Stimulated activated naive CD8-positive, alpha-beta T cell treated with anti-CD3 and anti-CD28 coated beads, Interleukin-15, amount 100 ng/mL, for 72 hours (primary cell): ENCODE results near the gene ERBIN.
"Not testable (repeated sequence)": the region's sequence is repeated elsewhere in the genome, so short reads cannot be mapped to it uniquely, and the experiment has no call there.

Source experiments
- ATAC-seq: fragments of 150-1000 bp; cut with Tn5 transposase; 2 replicates; pipeline ENCODE4 v1.10.0; 2021; ENCODE audit warnings: mild to moderate bottlenecking, moderate library complexity
- DNase-seq, 2 donors: peaks; one replicate each; pipeline ENCODE4 v3.0.0; 2021 to 2022
- H3K27ac Mint-ChIP-seq, 2 donors: one replicate each; pipeline ENCODE4 v1.8.0; 2022; ENCODE audit warnings: mild to moderate bottlenecking in 2 of 2, mixed read lengths in 2 of 2, moderate library complexity in 2 of 2
- H3K27me3 Mint-ChIP-seq: one replicate; pipeline ENCODE4 v1.8.0; 2022; ENCODE audit warnings: mixed read lengths
- H3K4me1 Mint-ChIP-seq: one replicate; pipeline ENCODE4 v1.8.0; 2022; ENCODE audit warnings: mild to moderate bottlenecking, mixed read lengths
- H3K4me3 Mint-ChIP-seq, 2 donors: one replicate each; pipeline ENCODE4 v1.8.0; 2022; ENCODE audit warnings: mild to moderate bottlenecking in 2 of 2, mixed read lengths in 2 of 2, moderate library complexity in 1 of 2
- H3K9me3 Mint-ChIP-seq, 2 donors: one replicate each; pipeline ENCODE4 v1.8.0; 2022; ENCODE audit warnings: mixed read lengths in 2 of 2

ERBIN gene

DNA sequence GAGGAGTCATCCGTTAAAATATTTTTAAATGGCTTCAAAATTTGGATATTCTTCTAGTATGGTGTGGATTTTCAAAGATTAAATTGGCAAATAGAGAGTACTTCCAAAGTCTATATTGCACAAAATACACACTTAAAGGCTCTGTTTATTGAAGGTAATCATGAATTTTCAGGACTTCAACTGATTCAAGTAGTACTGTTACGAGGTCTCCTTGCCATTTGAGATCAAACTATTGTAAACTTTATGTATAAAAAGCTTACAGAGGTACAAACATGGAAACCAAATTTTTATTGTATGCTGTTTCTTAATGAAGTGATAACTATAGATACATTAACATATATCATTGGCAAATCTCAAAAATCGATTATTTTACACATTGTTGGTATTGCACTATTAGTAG is 2.5 kb downstream of the ERBIN start:
- H3K9me3 Mint-ChIP-seq: no peaks in the 10 kb centered on the region
- no peak for DNase-seq
- no peak for ATAC-seq
- H3K4me1 Mint-ChIP-seq: peaks cover 54% of the 10 kb centered on the region
- peak overlapping the region; percentile 91 to 95 for H3K4me3 Mint-ChIP-seq
- H3K27me3 Mint-ChIP-seq: no peaks in the 10 kb centered on the region
- H3K27ac Mint-ChIP-seq: no peak overlapping the region

DNA sequence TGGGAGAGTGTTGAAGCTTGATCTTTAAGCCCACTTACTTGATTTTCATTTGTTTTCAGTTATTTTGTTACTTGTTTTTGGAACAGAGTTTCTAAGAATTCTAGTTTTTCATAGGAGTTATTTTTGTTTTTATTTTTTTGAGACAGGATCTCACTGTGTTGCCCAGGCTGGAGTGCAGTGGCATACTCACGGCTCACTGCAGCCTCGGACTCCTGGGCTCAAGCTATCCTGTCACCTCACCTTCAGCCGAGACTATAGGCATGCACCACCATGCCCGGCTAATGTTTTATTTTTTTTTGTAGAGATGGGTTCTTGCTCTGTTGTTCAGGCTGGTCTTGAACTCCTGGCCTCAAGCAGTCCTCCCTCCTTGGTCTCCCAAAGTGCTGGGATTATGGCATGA is 6.3 kb downstream of the ERBIN start:
- peaks cover 69% of the 10 kb centered on the region for H3K4me1 Mint-ChIP-seq
- no peak for ATAC-seq
- no peaks in the 10 kb centered on the region for H3K9me3 Mint-ChIP-seq
- H3K27me3 Mint-ChIP-seq: no peaks in the 10 kb centered on the region
- no peak overlapping the region for H3K4me3 Mint-ChIP-seq
- DNase-seq: no peak
- H3K27ac Mint-ChIP-seq: no peak overlapping the region

DNA sequence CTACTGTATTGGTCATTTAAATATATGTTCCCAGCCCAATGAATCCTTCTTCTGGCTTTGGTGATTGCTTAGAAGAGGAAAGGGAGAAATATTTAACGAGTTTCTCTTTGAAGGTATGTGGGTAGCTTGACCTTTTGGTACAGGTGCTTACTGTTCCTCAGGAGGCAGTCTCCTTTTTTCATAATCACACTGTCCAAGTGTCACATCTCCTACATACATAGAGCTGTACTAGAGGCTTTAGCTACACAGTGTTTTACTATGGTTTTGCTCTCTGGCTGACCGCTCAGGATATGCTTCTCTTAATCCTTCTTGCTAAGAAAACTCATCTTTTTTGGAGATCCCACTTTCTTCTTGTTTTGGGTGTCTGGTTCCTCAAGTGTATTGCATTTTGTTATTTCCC is 6.9 kb downstream of the ERBIN start:
- H3K27ac Mint-ChIP-seq: peak overlapping the region in 1 of 2 donors; percentile 24
- no peaks in the 10 kb centered on the region for H3K27me3 Mint-ChIP-seq
- H3K4me3 Mint-ChIP-seq: peak overlapping the region in 1 of 2 donors; percentile 9

DNA sequence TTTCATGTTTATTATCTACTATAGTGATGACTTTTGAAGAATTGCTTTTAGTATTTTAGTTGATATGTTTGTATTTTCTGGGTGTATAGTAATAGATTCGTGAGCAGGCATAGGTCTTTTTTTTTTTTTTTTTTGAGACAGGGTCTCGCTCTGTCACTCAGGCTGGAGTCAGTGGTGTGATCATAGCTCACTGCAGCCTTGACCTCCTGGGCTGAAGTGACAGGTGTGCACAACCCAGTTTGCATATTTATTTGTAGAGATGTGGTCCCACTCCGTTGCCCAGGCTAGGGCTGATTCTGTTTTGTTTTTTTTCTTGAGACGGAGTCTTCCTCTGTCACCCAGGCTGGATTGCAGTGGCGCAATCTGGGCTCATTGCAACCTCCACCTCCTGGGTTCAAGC is 11.9 kb downstream of the ERBIN start:
- Mint-ChIP-seq H3K27me3 (no peaks in the 10 kb centered on the region), H3K27ac (no peak overlapping the region), H3K9me3 (no peaks in the 10 kb centered on the region), H3K4me1 (peaks cover 39% of the 10 kb centered on the region), H3K4me3 (no peak overlapping the region)
- DNase-seq: no peak
- no peak for ATAC-seq

More for the DNA sequence above, 6.9 kb downstream of the ERBIN start:
- Mint-ChIP-seq H3K9me3 (no peaks in the 10 kb centered on the region), H3K4me1 (peaks cover 69% of the 10 kb centered on the region)
- ATAC-seq (no peak), DNase-seq (no peak)

DNA sequence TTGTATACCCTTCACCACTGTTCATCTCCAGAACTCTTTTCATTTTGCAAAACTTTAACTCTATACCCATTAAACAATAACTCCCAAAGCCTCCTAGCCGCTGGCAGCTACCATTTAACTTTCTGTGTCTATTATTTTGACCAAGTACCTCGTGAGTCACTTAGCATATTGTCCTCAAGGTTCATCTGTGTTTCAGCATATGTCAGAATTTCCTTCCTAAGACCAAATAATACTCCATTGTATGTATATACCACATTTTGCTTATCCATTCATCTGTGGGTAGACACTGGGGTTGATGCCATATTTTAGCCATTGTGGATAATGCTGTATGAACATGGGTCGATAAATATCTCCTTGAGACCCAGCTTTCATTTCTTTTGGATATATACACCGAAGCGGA is 17.4 kb downstream of the ERBIN start:
- no peak overlapping the region for H3K4me3 Mint-ChIP-seq
- no peaks in the 10 kb centered on the region for H3K9me3 Mint-ChIP-seq
- H3K4me1 Mint-ChIP-seq: peaks cover 31% of the 10 kb centered on the region
- DNase-seq (no peak), ATAC-seq (no peak)
- H3K27ac Mint-ChIP-seq: no peak overlapping the region
- no peaks in the 10 kb centered on the region for H3K27me3 Mint-ChIP-seq

DNA sequence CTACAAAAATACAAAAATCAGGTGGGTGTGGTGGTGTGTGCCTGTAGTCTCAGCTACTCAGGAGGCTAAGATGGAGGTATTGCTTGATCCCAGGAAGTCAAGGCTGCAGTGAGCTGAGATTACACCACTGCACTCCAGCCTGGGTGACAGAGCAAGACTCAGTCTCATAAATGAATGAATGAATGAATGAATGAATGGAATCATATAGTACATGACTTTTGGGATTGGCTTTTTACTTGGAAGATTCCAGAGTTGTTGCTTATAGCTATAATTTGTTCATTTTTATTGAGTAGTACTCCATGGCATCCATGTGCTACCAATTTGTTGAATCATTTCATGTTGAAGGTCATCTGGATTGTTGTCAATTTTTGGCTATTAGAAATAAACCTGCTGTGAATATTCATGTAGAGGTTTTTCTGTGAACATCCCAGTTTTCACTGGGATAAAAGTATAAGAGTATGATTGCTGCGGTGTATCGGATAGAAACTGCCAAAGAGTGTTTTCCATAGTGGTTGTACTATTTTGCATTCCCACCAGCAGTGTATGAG is 19.9 kb downstream of the ERBIN start:
- DNase-seq (no peak), ATAC-seq (no peak)
- Mint-ChIP-seq H3K4me3 (no peak overlapping the region), H3K27ac (no peak overlapping the region), H3K9me3 (no peaks in the 10 kb centered on the region), H3K4me1 (peaks cover 44% of the 10 kb centered on the region), H3K27me3 (no peaks in the 10 kb centered on the region)

DNA sequence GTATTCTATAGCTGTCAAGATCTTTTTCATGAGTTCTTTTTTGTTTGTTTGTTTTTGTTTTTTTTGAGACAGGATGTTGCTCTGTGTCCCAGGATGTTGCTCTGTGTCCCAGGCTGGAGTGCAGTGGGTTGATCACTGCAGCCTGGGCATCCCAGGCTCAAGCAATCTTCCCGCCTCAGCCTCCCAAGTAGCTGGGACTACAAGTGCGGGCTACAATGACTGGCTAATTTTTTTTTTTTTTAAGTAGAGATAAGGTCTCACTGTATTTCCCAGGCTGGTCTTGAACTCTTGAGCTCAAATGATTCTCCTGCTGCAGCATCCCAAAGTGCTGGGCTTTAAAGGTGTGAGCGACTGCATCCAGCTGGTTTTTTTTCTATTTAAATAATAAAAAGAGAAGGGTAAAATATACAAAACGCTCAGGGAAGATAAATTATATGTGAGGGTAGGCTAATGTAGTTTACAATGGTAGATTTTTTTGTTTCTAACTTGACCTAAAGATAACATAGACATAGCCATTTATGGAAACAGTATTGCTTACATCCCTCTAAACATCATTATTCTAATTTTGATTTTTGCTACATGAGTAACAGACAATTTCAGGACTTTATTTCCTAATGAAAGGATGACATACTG is 21.9 kb downstream of the ERBIN start:
- Mint-ChIP-seq H3K27me3 (no peaks in the 10 kb centered on the region), H3K9me3 (no peaks in the 10 kb centered on the region), H3K4me1 (peaks cover 44% of the 10 kb centered on the region), H3K27ac (no peak overlapping the region), H3K4me3 (no peak overlapping the region)
- no peak for ATAC-seq
- no peak for DNase-seq

DNA sequence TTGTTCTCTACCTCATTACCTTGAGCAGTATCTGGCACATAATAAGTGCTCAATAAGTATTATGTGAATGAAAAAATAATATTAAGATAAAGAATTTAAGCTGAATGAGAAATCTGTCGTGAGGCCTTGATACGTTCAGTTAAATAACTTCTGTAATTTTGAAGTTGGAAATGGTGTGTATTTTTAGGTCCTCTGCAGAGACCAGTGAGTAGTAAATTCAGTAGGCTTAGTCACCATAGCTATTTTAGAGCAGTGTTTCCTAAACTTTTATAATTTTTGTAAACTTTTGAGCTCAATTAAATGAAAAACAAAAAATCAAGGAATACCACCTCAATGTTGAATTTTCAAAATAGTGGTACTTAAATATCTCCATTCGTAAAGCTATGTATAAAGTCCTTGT is 25.0 kb downstream of the ERBIN start:
- DNase-seq: no peak
- Mint-ChIP-seq H3K27ac (no peak overlapping the region), H3K4me3 (no peak overlapping the region), H3K9me3 (no peaks in the 10 kb centered on the region), H3K4me1 (peaks cover 48% of the 10 kb centered on the region), H3K27me3 (no peaks in the 10 kb centered on the region)
- ATAC-seq: no peak

DNA sequence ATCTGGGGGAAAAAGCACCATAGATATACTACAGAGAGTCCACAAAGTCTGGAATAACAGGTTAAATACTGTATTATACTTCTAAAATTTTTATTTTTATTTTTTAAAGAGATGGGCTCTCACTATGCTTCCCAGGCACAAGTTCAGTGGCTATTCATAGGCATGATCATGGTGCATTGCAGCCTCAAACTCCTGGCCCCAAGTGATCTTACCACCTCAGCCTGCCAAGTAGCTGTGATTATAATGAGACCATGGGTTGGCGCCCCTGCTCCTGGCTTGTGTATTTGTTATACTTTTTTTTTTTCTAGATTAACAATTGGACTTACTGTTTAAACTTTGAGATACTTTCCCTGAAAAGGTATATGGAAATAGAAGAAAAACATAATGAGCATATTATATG is 25.9 kb downstream of the ERBIN start:
- Mint-ChIP-seq H3K27ac (no peak overlapping the region), H3K27me3 (no peaks in the 10 kb centered on the region), H3K4me1 (peaks cover 44% of the 10 kb centered on the region), H3K4me3 (no peak overlapping the region), H3K9me3 (no peaks in the 10 kb centered on the region)
- no peak for ATAC-seq
- no peak for DNase-seq

DNA sequence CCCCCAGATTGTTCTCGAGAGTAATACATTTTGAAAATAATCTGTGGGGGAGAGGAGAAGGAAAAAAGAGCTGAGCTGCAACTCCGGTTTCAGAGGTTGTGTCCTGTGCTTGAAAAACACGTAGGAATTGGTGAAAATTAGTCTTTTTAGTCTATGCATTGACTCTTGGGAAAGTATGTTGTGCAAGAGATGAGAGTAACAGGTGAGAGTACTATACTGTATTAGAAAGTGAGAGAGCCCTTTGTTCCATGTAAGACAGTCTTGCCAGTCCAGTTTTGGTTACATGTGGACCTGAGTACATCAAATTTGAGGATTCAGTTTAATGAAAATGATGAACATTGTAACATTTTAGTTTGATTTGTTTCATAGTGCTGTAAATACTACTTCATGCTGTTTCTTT is 27.8 kb downstream of the ERBIN start:
- DNase-seq: no peak
- H3K9me3 Mint-ChIP-seq: no peaks in the 10 kb centered on the region
- peaks cover 49% of the 10 kb centered on the region for H3K4me1 Mint-ChIP-seq
- no peak overlapping the region for H3K27ac Mint-ChIP-seq
- ATAC-seq: no peak
- no peak overlapping the region for H3K4me3 Mint-ChIP-seq
- H3K27me3 Mint-ChIP-seq: no peaks in the 10 kb centered on the region

DNA sequence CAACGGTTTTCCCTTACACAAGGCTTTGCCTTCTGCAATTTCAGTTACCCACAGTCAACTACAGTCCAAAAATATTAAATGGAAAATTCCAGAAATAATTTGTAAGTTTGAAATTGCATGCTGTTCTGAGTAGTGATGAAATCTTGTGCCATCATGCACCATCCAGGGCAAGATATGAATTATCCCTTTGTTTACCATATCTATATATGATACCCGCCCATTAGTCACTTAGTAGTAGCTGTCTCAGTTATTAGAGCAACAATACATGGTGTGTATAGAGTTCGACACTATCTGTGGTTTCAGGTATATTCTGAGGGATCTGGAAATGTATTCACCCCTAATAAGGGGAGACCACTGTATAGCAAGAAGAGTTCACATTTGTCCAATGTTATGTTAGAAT is 29.4 kb downstream of the ERBIN start:
- no peaks in the 10 kb centered on the region for H3K27me3 Mint-ChIP-seq
- H3K4me3 Mint-ChIP-seq: no peak overlapping the region

DNA sequence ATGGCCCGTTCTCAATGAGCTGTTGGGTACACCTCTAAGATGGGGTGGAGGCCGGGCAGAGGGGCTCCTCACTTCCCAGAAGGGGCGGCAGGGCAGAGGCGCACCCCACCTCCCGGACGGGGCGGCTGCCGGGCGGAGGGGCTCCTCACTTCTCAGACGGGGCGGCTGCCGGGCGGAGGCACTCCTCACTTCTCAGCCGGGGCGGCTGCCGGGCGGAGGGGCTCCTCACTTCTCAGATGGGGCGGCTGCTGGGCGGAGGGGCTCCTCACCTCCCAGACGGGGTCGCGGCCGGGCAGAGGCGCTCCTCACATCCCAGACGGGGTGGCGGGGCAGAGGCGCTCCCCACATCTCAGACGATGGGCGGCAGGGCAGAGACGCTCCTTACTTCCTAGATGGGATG is 31.3 kb downstream of the ERBIN start:
- ATAC-seq, H3K27ac Mint-ChIP-seq, H3K9me3 Mint-ChIP-seq, H3K27me3 Mint-ChIP-seq, DNase-seq, H3K4me3 Mint-ChIP-seq: not testable (repeated sequence)
- H3K4me1 Mint-ChIP-seq: peaks cover 61% of the 10 kb centered on the region

More for the DNA sequence above, 29.4 kb downstream of the ERBIN start:
- ATAC-seq (peak; percentile 60), DNase-seq (no peak)
- H3K9me3 Mint-ChIP-seq: no peaks in the 10 kb centered on the region
- peaks cover 48% of the 10 kb centered on the region for H3K4me1 Mint-ChIP-seq
- peak overlapping the region in 1 of 2 donors; percentile 48 for H3K27ac Mint-ChIP-seq

DNA sequence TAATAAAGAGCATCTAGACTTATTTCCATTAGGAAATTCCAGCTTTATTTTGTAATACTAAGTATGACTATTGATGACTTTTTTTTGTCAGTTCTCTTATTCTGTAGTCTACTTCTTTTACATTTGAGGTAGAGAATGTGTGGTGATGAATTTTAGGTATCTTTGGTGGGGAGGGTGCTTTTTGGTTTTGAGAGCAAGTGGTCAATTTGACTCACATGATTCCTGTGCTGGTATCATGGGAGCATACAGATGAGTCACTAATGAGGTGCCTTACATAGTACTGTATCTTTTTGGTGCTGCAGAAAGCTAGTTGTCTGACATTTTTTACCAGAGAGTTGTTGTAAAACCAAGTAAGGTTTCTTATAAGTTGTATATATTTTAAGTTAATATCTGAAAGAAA is 35.3 kb downstream of the ERBIN start:
- Mint-ChIP-seq H3K27me3 (no peaks in the 10 kb centered on the region), H3K27ac (no peak overlapping the region), H3K9me3 (no peaks in the 10 kb centered on the region), H3K4me3 (peak overlapping the region in 1 of 2 donors; percentile 39), H3K4me1 (peaks cover 61% of the 10 kb centered on the region)
- peak; percentile 10 to 30 for DNase-seq
- peak; percentile 100 for ATAC-seq

DNA sequence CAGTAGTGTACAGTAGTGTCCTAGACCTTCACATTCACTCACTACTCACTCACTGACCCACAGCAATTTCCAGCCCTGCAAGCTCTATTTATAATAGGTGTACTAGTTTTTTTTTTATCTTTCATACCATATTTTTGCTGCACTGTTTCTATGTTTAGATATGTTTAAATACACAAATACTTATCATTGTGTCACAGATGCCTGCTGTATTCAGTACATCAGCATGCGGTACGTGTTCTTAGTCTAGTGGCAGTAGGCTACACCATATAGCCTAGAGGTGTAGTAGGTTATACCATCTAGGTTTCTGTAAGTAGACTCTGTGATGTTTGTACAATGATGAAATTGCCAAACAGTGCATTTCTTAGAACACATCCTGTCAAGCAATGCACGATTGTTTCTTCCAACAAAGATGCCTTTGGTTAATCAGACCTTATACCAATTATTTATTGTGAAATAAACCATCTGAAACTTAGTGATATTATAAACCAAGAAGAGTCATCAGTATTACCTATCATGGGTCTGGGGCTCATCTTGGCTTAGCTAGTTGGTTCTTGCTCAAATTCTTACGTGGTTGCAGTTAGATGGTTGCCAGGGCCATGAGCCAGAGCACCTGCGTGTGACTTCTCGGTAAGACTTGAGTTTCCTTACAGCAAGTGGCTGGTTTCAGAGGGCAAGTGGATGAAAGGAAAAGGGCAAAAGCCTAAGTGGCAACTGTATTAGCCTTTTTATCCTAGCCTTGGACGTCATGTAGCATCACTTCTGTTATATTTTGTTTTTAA is 41.1 kb downstream of the ERBIN start:
- Mint-ChIP-seq H3K4me3 (no peak overlapping the region), H3K27ac (no peak overlapping the region), H3K27me3 (no peaks in the 10 kb centered on the region), H3K9me3 (no peaks in the 10 kb centered on the region), H3K4me1 (peaks cover 70% of the 10 kb centered on the region)
- DNase-seq (no peak), ATAC-seq (peak; percentile 79)

DNA sequence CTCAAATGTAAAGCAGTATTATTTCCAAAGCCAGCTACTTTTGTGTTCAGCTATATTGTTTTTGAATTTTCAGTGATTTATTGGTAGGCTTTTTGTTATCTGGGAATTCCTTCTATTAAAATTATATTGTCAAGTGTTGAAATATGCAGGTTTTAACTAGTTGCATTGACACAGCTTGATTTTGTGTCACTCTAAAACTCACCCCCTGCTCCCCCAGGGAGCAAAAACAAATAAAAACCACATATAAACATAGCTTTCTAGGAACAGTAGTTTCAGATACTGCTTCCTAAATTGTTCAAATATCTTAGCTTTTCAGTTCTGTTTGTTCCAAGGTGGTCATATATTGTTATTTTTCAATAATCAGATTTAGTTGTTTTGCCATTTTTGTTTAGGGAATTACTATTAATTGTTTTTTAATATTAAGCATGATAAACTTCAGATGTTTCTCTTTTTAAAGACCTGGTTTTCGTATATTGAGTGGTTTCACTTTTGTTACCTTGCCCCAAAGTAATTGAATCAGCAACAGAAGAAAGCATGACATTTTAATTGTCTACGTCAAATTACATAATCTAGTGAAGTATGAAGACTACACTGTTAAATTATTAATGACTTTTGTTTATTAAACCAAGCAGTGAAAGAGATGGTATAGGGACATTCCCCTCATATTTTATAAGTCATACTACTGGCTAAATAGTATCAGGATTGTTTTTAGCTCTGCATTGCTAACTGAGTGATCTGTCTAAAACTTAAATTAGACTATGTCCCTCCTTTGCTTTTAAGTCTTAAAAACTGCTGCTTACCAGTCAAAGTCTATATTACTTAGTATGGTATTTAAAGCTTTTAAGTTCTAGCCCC is 43.4 kb downstream of the ERBIN start:
- DNase-seq: no peak
- Mint-ChIP-seq H3K27me3 (no peaks in the 10 kb centered on the region), H3K9me3 (peaks cover 0 to 3% of the 10 kb centered on the region in 2 donors), H3K4me3 (peak overlapping the region; percentile 61 to 63), H3K4me1 (peaks cover 60% of the 10 kb centered on the region), H3K27ac (no peak overlapping the region)
- ATAC-seq: no peak
